ENCODE results near the gene QKI. TPM values are rescaled to one million over a fixed set of nuclear protein-coding genes. Genes with fewer than 3 reads are reported as not detected.

QKI gene
- 44.7 to 82.8 TPM (median 53.3 TPM) in 3 replicates for polyA plus RNA-seq
- 99.8 TPM for polyA plus RNA-seq (2011; ENCODE audit: low read depth)
- polyA plus RNA-seq (2011; cell fraction: cytosol; rRNA removed) = 53.5 and 69.8 TPM in 2 replicates
- 66.5 and 75.1 TPM in 2 replicates for polyA plus RNA-seq (2011; cell fraction: nucleus; rRNA removed)
- 38.5 and 47.5 TPM in 2 replicates for polyA plus RNA-seq (2012; ENCODE audit: low replicate concordance)
- 135 to 160 TPM (median 157 TPM) in 3 replicates for polyA minus RNA-seq
- 79.2 TPM for polyA minus RNA-seq (2011; cell fraction: cytosol; rRNA and poly(A)+ RNA removed)
- polyA minus RNA-seq (2011; cell fraction: nucleus; rRNA and poly(A)+ RNA removed) = 79.6 and 101 TPM in 2 replicates

DNA sequence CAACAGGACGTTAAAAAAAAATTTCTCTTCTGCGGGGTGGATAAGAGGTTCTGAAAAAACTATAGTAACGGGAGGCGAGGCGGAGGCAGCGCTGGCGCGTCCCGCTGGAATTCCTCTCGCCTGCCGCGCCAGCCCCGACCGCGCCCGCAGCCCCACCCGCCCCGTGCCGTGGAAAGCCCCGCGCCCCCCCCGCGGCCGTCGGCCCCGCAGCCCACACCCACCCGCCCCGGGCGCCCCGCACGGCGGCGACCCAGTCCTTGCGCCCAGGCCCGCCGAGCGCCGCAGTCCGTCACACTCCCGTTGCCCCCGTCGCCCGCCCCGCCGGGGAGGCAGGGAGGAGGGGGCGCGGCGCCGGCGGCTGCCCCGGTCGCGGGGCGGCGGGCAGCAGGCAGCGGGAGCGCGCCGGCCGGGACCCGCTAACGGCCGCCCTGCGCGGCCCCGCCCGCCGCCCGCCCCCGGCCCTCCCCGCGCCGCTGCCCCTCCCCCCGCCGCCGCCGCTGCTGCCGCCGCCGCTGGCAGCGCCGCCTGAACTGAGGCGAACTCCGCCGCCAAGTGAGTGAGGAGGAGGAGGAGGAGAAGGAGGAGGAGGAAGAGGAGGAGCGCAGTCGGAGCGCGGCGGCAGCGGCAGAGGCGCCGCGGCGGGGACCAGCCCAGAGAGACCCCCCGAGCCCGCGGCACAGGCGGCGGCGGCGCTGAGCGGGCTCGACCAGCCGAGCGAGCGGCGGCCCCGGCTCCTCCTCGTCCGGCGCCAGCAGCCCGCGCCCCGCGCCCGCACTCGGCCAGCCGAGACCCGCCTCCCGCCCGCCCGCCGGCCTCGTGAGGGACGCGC is at the start of gene QKI:
QKI (plus strand) TSS at position 602 of the 829 bp plus-strand sequence. CDS start 476 bp downstream, outside the sequence.
- Histone ChIP-seq H3K79me2 (ENCODE audit: control insufficient read depth, insufficient read depth, low read length) (peaks cover 41% of the 10 kb centered on the region), H2AFZ (ENCODE audit: control insufficient read depth, low read length) (peak within 1 kb of the TSS; percentile 87), H3K9me1 (ENCODE audit: control insufficient read depth, extremely low read depth, insufficient read depth, low read length) (no peaks in the 10 kb centered on the region), H3K9ac (ENCODE audit: control insufficient read depth, extremely low read depth, insufficient read depth, low read length) (peak within 1 kb of the TSS; percentile 94), H3K9me3 (ENCODE audit: control insufficient read depth, low read depth, low read length) (no peaks in the 10 kb centered on the region), H3K4me1 (ENCODE audit: control insufficient read depth, extremely low read depth, insufficient read depth, low read length) (peaks cover 11% of the 10 kb centered on the region), H3K36me3 (ENCODE audit: control insufficient read depth in 2 of 2, extremely low read depth in 1 of 2, insufficient read depth in 2 of 2, low read length in 2 of 2) (no peaks in the 10 kb centered on the region), H4K20me1 (ENCODE audit: control insufficient read depth, extremely low read depth, insufficient read depth, low read length) (peaks cover 4% of the 10 kb centered on the region), H3K27me3 (ENCODE audit: control insufficient read depth, extremely low read depth, insufficient read depth, low read length) (no peaks in the 10 kb centered on the region), H3K4me2 (ENCODE audit: control insufficient read depth, extremely low read depth, insufficient read depth, low read depth, low read length) (peak within 1 kb of the TSS; percentile 97), H3K27ac (ENCODE audit: control insufficient read depth, insufficient read depth, low read length) (peak within 1 kb of the TSS; percentile 90), H3K4me3 (ENCODE audit: control insufficient read depth in 2 of 3, extremely low read depth in 1 of 3, insufficient read depth in 2 of 3, low read depth in 1 of 3, low read length in 3 of 3) (peak within 1 kb of the TSS; percentile 66 to 94 (median 82))
- DNase-seq (ENCODE audit: low read depth, low spot score) = no peak
- FAIRE-seq = no peak
- dilution Hi-C loops (cut with MboI; ENCODE audit: extremely low pct_ligation_motif_present, low sequenced_read_pairs) = no loop called here
- peak in 1 of 3 experiments; percentile 12 for TF ChIP-seq CTCF (optimal IDR thresholded peaks at IDR 0.05 in 1 of 3, IDR thresholded peaks at IDR 0.05 in 1 of 3, conservative IDR thresholded peaks at IDR 0.05 in 1 of 3; ENCODE audit: extremely low read depth in 1 of 3, insufficient read depth in 2 of 3, low read length in 3 of 3)
- no peak for TF ChIP-seq EZH2 (IDR thresholded peaks at IDR 0.05; ENCODE audit: low read length)

DNA sequence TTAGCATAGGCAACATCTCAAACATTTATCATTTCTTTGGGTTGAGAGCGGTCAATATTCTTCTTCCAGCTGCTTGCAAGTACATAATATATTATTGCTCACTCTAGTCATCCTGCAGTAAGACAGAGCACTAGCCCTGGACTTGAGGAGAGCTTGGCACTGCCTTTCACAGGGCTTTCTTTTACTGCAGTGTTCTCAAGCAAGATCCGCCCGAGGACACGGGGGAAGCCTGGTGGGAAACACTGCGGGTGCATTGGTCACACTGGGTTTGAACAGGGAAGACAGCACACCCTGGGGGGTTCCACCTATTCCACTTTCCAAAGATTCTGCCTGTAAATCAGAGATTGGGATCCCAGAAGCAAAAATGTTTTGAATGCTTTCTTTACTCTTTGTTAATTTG is 48.2 kb upstream of the QKI start:
- FAIRE-seq (no peak), DNase-seq (ENCODE audit: low read depth, low spot score) (no peak)
- dilution Hi-C loops (cut with MboI; ENCODE audit: extremely low pct_ligation_motif_present, low sequenced_read_pairs) = no loop called here
- no peaks in the 10 kb centered on the region for H3K9me3 ChIP-seq (ENCODE audit: control insufficient read depth, low read depth, low read length)
- no peaks in the 10 kb centered on the region for H3K36me3 ChIP-seq (ENCODE audit: control insufficient read depth in 2 of 2, extremely low read depth in 1 of 2, insufficient read depth in 2 of 2, low read length in 2 of 2)
- no peaks in the 10 kb centered on the region for H3K27me3 ChIP-seq (ENCODE audit: control insufficient read depth, extremely low read depth, insufficient read depth, low read length)
- TF ChIP-seq CTCF (optimal IDR thresholded peaks at IDR 0.05 in 1 of 3, IDR thresholded peaks at IDR 0.05 in 1 of 3, conservative IDR thresholded peaks at IDR 0.05 in 1 of 3; ENCODE audit: extremely low read depth in 1 of 3, insufficient read depth in 2 of 3, low read length in 3 of 3) (no peak), EZH2 (IDR thresholded peaks at IDR 0.05; ENCODE audit: low read length) (no peak)
- no peak overlapping the region for H2AFZ ChIP-seq (ENCODE audit: control insufficient read depth, low read length)
- H3K4me2 ChIP-seq (ENCODE audit: control insufficient read depth, extremely low read depth, insufficient read depth, low read depth, low read length) = no peak overlapping the region
- no peak overlapping the region for H3K4me3 ChIP-seq (ENCODE audit: control insufficient read depth in 2 of 3, extremely low read depth in 1 of 3, insufficient read depth in 2 of 3, low read depth in 1 of 3, low read length in 3 of 3)
- H3K4me1 ChIP-seq (ENCODE audit: control insufficient read depth, extremely low read depth, insufficient read depth, low read length) = no peaks in the 10 kb centered on the region
- no peak overlapping the region for H3K27ac ChIP-seq (ENCODE audit: control insufficient read depth, insufficient read depth, low read length)
- H4K20me1 ChIP-seq (ENCODE audit: control insufficient read depth, extremely low read depth, insufficient read depth, low read length) = no peaks in the 10 kb centered on the region
- H3K9me1 ChIP-seq (ENCODE audit: control insufficient read depth, extremely low read depth, insufficient read depth, low read length) = no peaks in the 10 kb centered on the region
- H3K9ac ChIP-seq (ENCODE audit: control insufficient read depth, extremely low read depth, insufficient read depth, low read length) = no peak overlapping the region
- H3K79me2 ChIP-seq (ENCODE audit: control insufficient read depth, insufficient read depth, low read length) = no peaks in the 10 kb centered on the region

Data from keratinocyte (primary cell).